PC-9 (cell line): ENCODE data around the gene AHI1. TPM values are rescaled to one million over a fixed set of nuclear protein-coding genes. Genes with fewer than 3 reads are reported as not detected.

Experiments used
- BruUV-seq: library from RNA; stranded (reverse); fragments of 400-500 nt; replicated peaks from 2 replicates; lab custom pipeline; 2021; lab: Mats Ljungman, UMichigan
- CTCF ChIA-PET: fragments of 300-600 bp; sonication (Branson Sonifier 250); formaldehyde crosslinking; loops from one replicate; lab custom pipeline; 2022; ENCODE audit warnings: antibody characterized with exemption; lab: Charles Lee
- POLR2A ChIA-PET: fragments of 300-600 bp; sonication (Branson Sonifier 250); formaldehyde crosslinking; loops from one replicate; lab custom pipeline; 2022; ENCODE audit warnings: antibody characterized with exemption; ENCODE audit not compliant: unreplicated experiment; lab: Charles Lee
- DNase-seq, 2 experiments: peaks; one replicate each; pipeline versions ENCODE4 v3.0.0 to v3.0.0-alpha.2; 2015 to 2022; ENCODE audit warnings: mixed read lengths in 1 of 2
- H2AFZ ChIP-seq: fragments of 200-600 bp; sonication (generic); 2 replicates; pipeline ENCODE4 v1.8.1; 2017; ENCODE audit warnings: antibody characterized with exemption
- H3F3A ChIP-seq: fragments of 200-600 bp; sonication (generic); 2 replicates; pipeline ENCODE4 v1.8.1; 2017; ENCODE audit warnings: antibody characterized with exemption, mild to moderate bottlenecking, low read depth; ENCODE audit not compliant: insufficient read depth
- H3K27ac ChIP-seq: fragments of 200-600 bp; sonication (generic); 2 replicates; pipeline ENCODE4 v1.6.1; 2016; ENCODE audit warnings: mixed run types
- H3K27me3 ChIP-seq: fragments of 200-600 bp; sonication (generic); 2 replicates; pipeline ENCODE4 v1.6.1; 2016; ENCODE audit warnings: low read depth, mixed run types; ENCODE audit not compliant: insufficient read depth
- H3K36me3 ChIP-seq: fragments of 200-600 bp; sonication (generic); 2 replicates; pipeline ENCODE4 v1.6.1; 2016; ENCODE audit warnings: low read depth, mixed run types
- H3K4me1 ChIP-seq: fragments of 200-600 bp; sonication (generic); replicated peaks from 2 replicates; pipeline ENCODE4 v1.6.1; 2016; ENCODE audit warnings: mixed run types; ENCODE audit not compliant: insufficient read depth
- H3K4me2 ChIP-seq: fragments of 200-600 bp; sonication (generic); 2 replicates; pipeline ENCODE4 v1.6.1; 2017; ENCODE audit warnings: mixed run types
- H3K4me3 ChIP-seq: fragments of 200-600 bp; sonication (generic); 2 replicates; pipeline ENCODE4 v1.6.1; 2016; ENCODE audit warnings: mixed run types
- H3K79me2 ChIP-seq: fragments of 200-600 bp; sonication (generic); 2 replicates; pipeline ENCODE4 v1.6.1; 2017; ENCODE audit warnings: low read depth, mixed run types
- H3K9me2 ChIP-seq: fragments of 200-600 bp; sonication (generic); 2 replicates; pipeline ENCODE4 v1.8.1; 2017; ENCODE audit warnings: mild to moderate bottlenecking; ENCODE audit not compliant: insufficient read depth
- H3K9me3 ChIP-seq: fragments of 200-600 bp; sonication (generic); 2 replicates; pipeline ENCODE4 v1.8.1; 2016; ENCODE audit warnings: low read depth; ENCODE audit not compliant: insufficient read depth
- H4K20me1 ChIP-seq: fragments of 200-600 bp; sonication (generic); 2 replicates; pipeline ENCODE4 v1.8.1; 2017; ENCODE audit not compliant: insufficient read depth
- EZH2 ChIP-seq: fragments of 200-600 bp; sonication (generic); IDR thresholded peaks from 2 replicates; pipeline ENCODE4 v1.8.0; 2017; ENCODE audit warnings: antibody characterized with exemption, low read depth
- intact Hi-C: fragments of 100-400 bp; cut with micrococcal nuclease; formaldehyde crosslinking; loops from one replicate; pipeline ENCODE4 v1.10.0; 2022; ENCODE audit not compliant: unreplicated experiment
- total RNA-seq: library from RNA; stranded (reverse); gene quantifications from 2 replicates; pipeline ENCODE4 v1.2.3, GENCODE V29; 2021
- TF ChIP-seq, protein P1 (sequence below): fragments of 200-600 bp; sonication (generic); conservative IDR thresholded peaks from 2 replicates; pipeline ENCODE4 v1.6.1; 2017; ENCODE audit warnings: mixed run types, antibody characterized with exemption, mild to moderate bottlenecking, moderate library complexity

The AHI1 gene
- total RNA-seq, 1 experiment from 2014 or later, result 19.9 TPM

DNA sequence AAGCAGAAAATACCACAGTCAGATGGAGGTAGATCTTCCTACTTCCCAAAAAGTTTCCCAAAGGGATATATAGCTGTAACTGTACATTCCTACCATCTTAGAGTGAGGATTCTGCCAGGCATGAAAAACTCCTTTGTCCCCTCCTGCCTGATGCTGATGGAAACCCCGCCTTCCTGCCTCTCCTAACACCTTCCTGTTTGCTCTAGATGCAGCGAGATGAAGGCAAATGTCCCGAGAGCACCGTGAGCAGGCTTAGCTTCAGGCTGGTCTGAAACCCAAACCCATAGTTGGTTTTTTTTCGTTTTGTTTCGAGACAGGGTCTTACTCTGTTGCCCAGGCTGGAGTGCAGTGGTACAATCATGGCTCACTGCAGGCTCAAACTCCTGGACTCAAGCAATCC is 260.8 kb downstream of the AHI1 start:
- Histone ChIP-seq H4K20me1 (no peaks in the 10 kb centered on the region), H3K79me2 (no peaks in the 10 kb centered on the region), H3K4me3 (no peak overlapping the region), H3K9me3 (no peaks in the 10 kb centered on the region), H2AFZ (no peak overlapping the region), H3K4me2 (no peak overlapping the region), H3K36me3 (no peaks in the 10 kb centered on the region), H3K27me3 (peaks cover 58% of the 10 kb centered on the region), H3K4me1 (no peaks in the 10 kb centered on the region), H3K9me2 (no peaks in the 10 kb centered on the region), H3K27ac (no peak overlapping the region), H3F3A (no peaks in the 10 kb centered on the region)
- intact Hi-C loops, result no loop called here
- POLR2A ChIA-PET, result interaction anchor here (0.6 kb wide), 1 partner anchor 46 kb away, joined by 4 read pairs; no protein-coding TSS in a partner anchor
- no peak for DNase-seq
- BruUV-seq, result no TSS peak
- CTCF ChIA-PET, result no interaction called here
- no peak for TF ChIP-seq EZH2
- TF ChIP-seq, protein P1, sequence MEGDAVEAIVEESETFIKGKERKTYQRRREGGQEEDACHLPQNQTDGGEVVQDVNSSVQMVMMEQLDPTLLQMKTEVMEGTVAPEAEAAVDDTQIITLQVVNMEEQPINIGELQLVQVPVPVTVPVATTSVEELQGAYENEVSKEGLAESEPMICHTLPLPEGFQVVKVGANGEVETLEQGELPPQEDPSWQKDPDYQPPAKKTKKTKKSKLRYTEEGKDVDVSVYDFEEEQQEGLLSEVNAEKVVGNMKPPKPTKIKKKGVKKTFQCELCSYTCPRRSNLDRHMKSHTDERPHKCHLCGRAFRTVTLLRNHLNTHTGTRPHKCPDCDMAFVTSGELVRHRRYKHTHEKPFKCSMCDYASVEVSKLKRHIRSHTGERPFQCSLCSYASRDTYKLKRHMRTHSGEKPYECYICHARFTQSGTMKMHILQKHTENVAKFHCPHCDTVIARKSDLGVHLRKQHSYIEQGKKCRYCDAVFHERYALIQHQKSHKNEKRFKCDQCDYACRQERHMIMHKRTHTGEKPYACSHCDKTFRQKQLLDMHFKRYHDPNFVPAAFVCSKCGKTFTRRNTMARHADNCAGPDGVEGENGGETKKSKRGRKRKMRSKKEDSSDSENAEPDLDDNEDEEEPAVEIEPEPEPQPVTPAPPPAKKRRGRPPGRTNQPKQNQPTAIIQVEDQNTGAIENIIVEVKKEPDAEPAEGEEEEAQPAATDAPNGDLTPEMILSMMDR, result no peak

DNA sequence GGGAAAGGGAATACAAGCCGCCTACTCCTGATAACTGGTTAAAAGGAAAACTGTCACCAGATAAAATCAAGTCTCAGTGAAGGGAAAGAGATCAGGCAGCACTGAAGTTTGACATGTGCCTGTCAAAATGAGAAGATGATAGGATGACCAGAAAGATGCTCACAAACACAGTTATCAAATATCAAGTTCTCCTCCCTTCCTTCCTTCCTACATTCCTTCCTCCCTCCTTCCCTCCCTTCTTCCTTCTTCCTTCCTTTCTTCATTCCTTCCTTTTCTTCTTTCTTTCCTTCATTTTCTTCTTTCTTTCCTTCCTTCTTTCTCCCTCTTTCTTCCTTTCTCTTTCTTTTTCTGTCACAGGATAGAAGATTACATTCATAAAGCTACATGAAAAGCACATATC is 261.2 kb downstream of the AHI1 start:
- peaks cover 58% of the 10 kb centered on the region for H3K27me3 ChIP-seq
- POLR2A ChIA-PET, result no interaction called here

DNA sequence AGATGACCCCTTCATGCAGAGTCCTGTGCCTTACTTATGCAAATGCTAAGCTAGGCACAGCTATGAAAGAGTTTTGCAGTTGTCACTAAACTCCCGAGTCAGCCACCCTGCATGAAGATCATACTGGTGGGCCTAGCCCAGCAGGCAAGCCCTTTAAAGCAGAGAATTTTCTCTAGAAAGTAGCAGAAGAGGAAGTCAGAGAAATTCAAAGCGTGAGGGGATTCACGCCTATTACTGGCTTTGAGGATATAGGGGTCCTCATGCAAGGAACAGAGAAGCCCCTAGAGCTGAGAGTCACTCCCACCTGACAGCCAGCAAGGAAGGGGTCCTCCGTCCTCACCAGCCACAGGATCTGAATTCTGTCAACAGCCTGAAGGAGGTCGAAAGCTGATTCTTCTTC is 261.8 kb downstream of the AHI1 start:
- POLR2A ChIA-PET, result interaction anchor here (0.6 kb wide), 1 partner anchor 181 kb away, joined by 3 read pairs; the partner anchor contains the start of gene HBS1L
- Histone ChIP-seq H3K36me3 (no peaks in the 10 kb centered on the region), H3K4me3 (no peak overlapping the region), H2AFZ (no peak overlapping the region), H3K9me2 (no peaks in the 10 kb centered on the region), H3K9me3 (no peaks in the 10 kb centered on the region), H3K4me1 (no peaks in the 10 kb centered on the region), H3K27me3 (peaks cover 55% of the 10 kb centered on the region), H3K4me2 (no peak overlapping the region), H3F3A (no peaks in the 10 kb centered on the region), H3K27ac (no peak overlapping the region), H4K20me1 (no peaks in the 10 kb centered on the region), H3K79me2 (no peaks in the 10 kb centered on the region)
- BruUV-seq, result no TSS peak
- no peak for DNase-seq
- no peak for TF ChIP-seq EZH2
- TF ChIP-seq, protein P1, result no peak
- CTCF ChIA-PET, result no interaction called here
- intact Hi-C loops, result no loop called here

More for the DNA sequence above, 261.2 kb downstream of the AHI1 start:
- Histone ChIP-seq H3K4me1 (no peaks in the 10 kb centered on the region), H3K9me3 (no peaks in the 10 kb centered on the region), H3K79me2 (no peaks in the 10 kb centered on the region), H3K4me2 (no peak overlapping the region), H4K20me1 (no peaks in the 10 kb centered on the region), H3K36me3 (no peaks in the 10 kb centered on the region), H3F3A (no peaks in the 10 kb centered on the region), H3K9me2 (no peaks in the 10 kb centered on the region), H3K4me3 (no peak overlapping the region), H3K27ac (no peak overlapping the region), H2AFZ (no peak overlapping the region)
- DNase-seq, result no peak
- no peak for TF ChIP-seq EZH2
- intact Hi-C loops, result no loop called here
- CTCF ChIA-PET, result no interaction called here
- BruUV-seq, result no TSS peak

DNA sequence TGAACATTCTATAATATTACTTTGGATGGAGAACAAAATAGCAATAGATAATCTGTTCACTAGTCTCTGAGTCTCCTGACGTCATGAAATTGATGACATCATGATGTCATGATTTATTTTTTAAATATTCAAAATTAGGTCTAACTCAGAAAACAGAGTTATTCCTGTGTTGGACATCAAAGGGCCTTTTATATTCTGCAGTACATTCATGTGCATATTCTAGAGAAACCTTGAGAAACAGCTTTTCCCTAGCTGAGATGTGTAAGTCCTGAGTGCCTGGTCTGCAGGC is 263.1 kb downstream of the AHI1 start:
- TF ChIP-seq EZH2, result no peak
- TF ChIP-seq, protein P1, result no peak
- Histone ChIP-seq H4K20me1 (no peaks in the 10 kb centered on the region), H3K36me3 (no peaks in the 10 kb centered on the region), H3K27me3 (peaks cover 43% of the 10 kb centered on the region), H3K4me2 (no peak overlapping the region), H2AFZ (no peak overlapping the region), H3F3A (no peaks in the 10 kb centered on the region), H3K9me2 (no peaks in the 10 kb centered on the region), H3K27ac (no peak overlapping the region), H3K4me3 (no peak overlapping the region), H3K79me2 (no peaks in the 10 kb centered on the region), H3K4me1 (no peaks in the 10 kb centered on the region), H3K9me3 (no peaks in the 10 kb centered on the region)
- no TSS peak for BruUV-seq
- ChIA-PET POLR2A (no interaction called here), CTCF (no interaction called here)
- intact Hi-C loops, result no loop called here
- no peak for DNase-seq
